PFSK-1 (cell line): ENCODE results near the gene ACBD4.

Experiments used
- FOXP2 ChIP-seq: optimal IDR thresholded peaks from 2 replicates; pipeline ENCODE3; 2011; ENCODE audit warnings: borderline replicate concordance, control low read depth, inconsistent platforms; ENCODE audit not compliant: insufficient read depth; ENCODE audit errors: extremely low read length, extremely low read depth
- POLR2AphosphoS5 ChIP-seq: IDR thresholded peaks from 2 replicates; pipeline ENCODE4 v1.6.1; 2012; ENCODE audit warnings: low read depth, mild to moderate bottlenecking, control low read depth, low read length, moderate library complexity
- SIN3A ChIP-seq: IDR thresholded peaks from 2 replicates; pipeline ENCODE4 v1.6.1; 2012; ENCODE audit warnings: mild to moderate bottlenecking, low read length, moderate library complexity, borderline replicate concordance; ENCODE audit not compliant: insufficient read depth
- TAF1 ChIP-seq: IDR thresholded peaks from 2 replicates; pipeline ENCODE4 v1.6.1; 2012; ENCODE audit warnings: low read length, control low read depth, borderline replicate concordance; ENCODE audit not compliant: insufficient read depth
- TF ChIP-seq, protein P1 (sequence below), 2 experiments: IDR thresholded peaks; 2 replicates each; pipeline versions ENCODE4 v1.6.1 to v1.8.0; 2011 to 2012; ENCODE audit warnings: low read depth in 2 of 2, low read length in 2 of 2, control low read depth in 1 of 2, inconsistent platforms in 1 of 2, mild to moderate bottlenecking in 1 of 2, moderate library complexity in 1 of 2; ENCODE audit not compliant: insufficient read depth in 1 of 2

- TF ChIP-seq POLR2AphosphoS5 (no peak), TAF1 (no peak), FOXP2 (no peak), SIN3A (no peak)
- TF ChIP-seq, protein P1, sequence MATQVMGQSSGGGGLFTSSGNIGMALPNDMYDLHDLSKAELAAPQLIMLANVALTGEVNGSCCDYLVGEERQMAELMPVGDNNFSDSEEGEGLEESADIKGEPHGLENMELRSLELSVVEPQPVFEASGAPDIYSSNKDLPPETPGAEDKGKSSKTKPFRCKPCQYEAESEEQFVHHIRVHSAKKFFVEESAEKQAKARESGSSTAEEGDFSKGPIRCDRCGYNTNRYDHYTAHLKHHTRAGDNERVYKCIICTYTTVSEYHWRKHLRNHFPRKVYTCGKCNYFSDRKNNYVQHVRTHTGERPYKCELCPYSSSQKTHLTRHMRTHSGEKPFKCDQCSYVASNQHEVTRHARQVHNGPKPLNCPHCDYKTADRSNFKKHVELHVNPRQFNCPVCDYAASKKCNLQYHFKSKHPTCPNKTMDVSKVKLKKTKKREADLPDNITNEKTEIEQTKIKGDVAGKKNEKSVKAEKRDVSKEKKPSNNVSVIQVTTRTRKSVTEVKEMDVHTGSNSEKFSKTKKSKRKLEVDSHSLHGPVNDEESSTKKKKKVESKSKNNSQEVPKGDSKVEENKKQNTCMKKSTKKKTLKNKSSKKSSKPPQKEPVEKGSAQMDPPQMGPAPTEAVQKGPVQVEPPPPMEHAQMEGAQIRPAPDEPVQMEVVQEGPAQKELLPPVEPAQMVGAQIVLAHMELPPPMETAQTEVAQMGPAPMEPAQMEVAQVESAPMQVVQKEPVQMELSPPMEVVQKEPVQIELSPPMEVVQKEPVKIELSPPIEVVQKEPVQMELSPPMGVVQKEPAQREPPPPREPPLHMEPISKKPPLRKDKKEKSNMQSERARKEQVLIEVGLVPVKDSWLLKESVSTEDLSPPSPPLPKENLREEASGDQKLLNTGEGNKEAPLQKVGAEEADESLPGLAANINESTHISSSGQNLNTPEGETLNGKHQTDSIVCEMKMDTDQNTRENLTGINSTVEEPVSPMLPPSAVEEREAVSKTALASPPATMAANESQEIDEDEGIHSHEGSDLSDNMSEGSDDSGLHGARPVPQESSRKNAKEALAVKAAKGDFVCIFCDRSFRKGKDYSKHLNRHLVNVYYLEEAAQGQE (IDR thresholded peaks at IDR 0.05; ENCODE audit: insufficient read depth in 1 of 2, low read depth in 2 of 2, low read length in 2 of 2) = no peak
Observed at GRCh38 chr17:45104907-45105624, 30.4 kb upstream of the ACBD4 start.
